Measurements from ENCODE around the gene NME1. TPM values are rescaled to one million over a fixed set of nuclear protein-coding genes. Genes with fewer than 3 reads are reported as not detected.
"Not testable (repeated sequence)": the region's sequence is repeated elsewhere in the genome, so short reads cannot be mapped to it uniquely, and the experiment has no call there.

The NME1 gene
- total and polyA plus RNA-seq, 2 donors from 2014 or later, result 55.9 to 112 TPM

GRCh38 chr17:51169340-51169739 lies 16.0 kb downstream of the NME1 start:
- no peak for FAIRE-seq
- H3K27ac ChIP-seq (ENCODE audit: low read depth in 2 of 2, low read length in 2 of 2), result no peak overlapping the region
- DNase-seq, result no peak
- H3K36me3 ChIP-seq (ENCODE audit: control insufficient read depth in 2 of 3, insufficient read depth in 3 of 3, low read length in 3 of 3), result peaks cover 0 to 8% (median 0%) of the 10 kb centered on the region in 3 donors
- H3K9ac ChIP-seq (ENCODE audit: low read length in 3 of 3), result no peak overlapping the region
- no peak overlapping the region for H3K4me3 ChIP-seq (ENCODE audit: low read length in 3 of 3)
- no peaks in the 10 kb centered on the region for H3K27me3 ChIP-seq (ENCODE audit: control insufficient read depth, insufficient read depth, low read length)
- H3K9me3 ChIP-seq (ENCODE audit: control insufficient read depth in 2 of 3, insufficient read depth in 1 of 3, low read length in 3 of 3), result no peaks in the 10 kb centered on the region
- peaks cover 0 to 7% (median 0%) of the 10 kb centered on the region in 3 donors for H3K4me1 ChIP-seq (ENCODE audit: control insufficient read depth in 2 of 3, insufficient read depth in 2 of 3, low read depth in 1 of 3, low read length in 3 of 3)
- no peak for TF ChIP-seq CTCF (IDR thresholded peaks at IDR 0.05; ENCODE audit: borderline replicate concordance, extremely low read depth, insufficient read depth)
- intact Hi-C loops (cut with DNase I), result no loop called here

GRCh38 chr17:51170736-51171135 lies 17.4 kb downstream of the NME1 start:
- DNase-seq (no peak), FAIRE-seq (no peak)
- Histone ChIP-seq H3K9me3 (ENCODE audit: control insufficient read depth in 2 of 3, insufficient read depth in 1 of 3, low read length in 3 of 3) (no peaks in the 10 kb centered on the region), H3K36me3 (ENCODE audit: control insufficient read depth in 2 of 3, insufficient read depth in 3 of 3, low read length in 3 of 3) (peaks cover 0 to 8% (median 0%) of the 10 kb centered on the region in 3 donors), H3K4me1 (ENCODE audit: control insufficient read depth in 2 of 3, insufficient read depth in 2 of 3, low read depth in 1 of 3, low read length in 3 of 3) (peaks cover 0 to 2% (median 0%) of the 10 kb centered on the region in 3 donors), H3K9ac (ENCODE audit: low read length in 3 of 3) (no peak overlapping the region), H3K4me3 (ENCODE audit: low read length in 3 of 3) (no peak overlapping the region), H3K27ac (ENCODE audit: low read depth in 2 of 2, low read length in 2 of 2) (no peak overlapping the region), H3K27me3 (ENCODE audit: control insufficient read depth, insufficient read depth, low read length) (no peaks in the 10 kb centered on the region)
- TF ChIP-seq CTCF (IDR thresholded peaks at IDR 0.05; ENCODE audit: borderline replicate concordance, extremely low read depth, insufficient read depth), result no peak
- intact Hi-C loops (cut with DNase I), result no loop called here

GRCh38 chr17:51172030-51172429 lies 18.7 kb downstream of the NME1 start:
- not testable (repeated sequence) for H3K36me3 ChIP-seq (ENCODE audit: control insufficient read depth in 2 of 3, insufficient read depth in 3 of 3, low read length in 3 of 3); H3K4me3 ChIP-seq (ENCODE audit: low read length in 3 of 3)

GRCh38 chr17:51180486-51180885 lies 27.1 kb downstream of the NME1 start:
- FAIRE-seq, result no peak
- H3K36me3 ChIP-seq (ENCODE audit: control insufficient read depth in 2 of 3, insufficient read depth in 3 of 3, low read length in 3 of 3), result peaks cover 3 to 6% (median 4%) of the 10 kb centered on the region in 3 donors
- no peak overlapping the region for H3K27ac ChIP-seq (ENCODE audit: low read depth in 2 of 2, low read length in 2 of 2)
- no peak for TF ChIP-seq CTCF (IDR thresholded peaks at IDR 0.05; ENCODE audit: borderline replicate concordance, extremely low read depth, insufficient read depth)
- no peak for DNase-seq
- H3K9me3 ChIP-seq (ENCODE audit: control insufficient read depth in 2 of 3, insufficient read depth in 1 of 3, low read length in 3 of 3), result no peaks in the 10 kb centered on the region
- no peak overlapping the region for H3K9ac ChIP-seq (ENCODE audit: low read length in 3 of 3)
- no peak overlapping the region for H3K4me3 ChIP-seq (ENCODE audit: low read length in 3 of 3)
- intact Hi-C loops (cut with DNase I), result no loop called here
- H3K4me1 ChIP-seq (ENCODE audit: control insufficient read depth in 2 of 3, insufficient read depth in 2 of 3, low read depth in 1 of 3, low read length in 3 of 3), result no peaks in the 10 kb centered on the region
- H3K27me3 ChIP-seq (ENCODE audit: control insufficient read depth, insufficient read depth, low read length), result no peaks in the 10 kb centered on the region

More at GRCh38 chr17:51172030-51172429, 18.7 kb downstream of the NME1 start:
- FAIRE-seq; intact Hi-C loops (cut with DNase I); H3K9me3 ChIP-seq (ENCODE audit: control insufficient read depth in 2 of 3, insufficient read depth in 1 of 3, low read length in 3 of 3); DNase-seq; H3K27ac ChIP-seq (ENCODE audit: low read depth in 2 of 2, low read length in 2 of 2); H3K9ac ChIP-seq (ENCODE audit: low read length in 3 of 3); H3K4me1 ChIP-seq (ENCODE audit: control insufficient read depth in 2 of 3, insufficient read depth in 2 of 3, low read depth in 1 of 3, low read length in 3 of 3); H3K27me3 ChIP-seq (ENCODE audit: control insufficient read depth, insufficient read depth, low read length): not testable (repeated sequence)
